ENCODE measurements around the gene MSL1.
A peak's percentile ranks its signal among the peaks of the same experiment; 100 is the strongest.

MSL1 gene

DNA sequence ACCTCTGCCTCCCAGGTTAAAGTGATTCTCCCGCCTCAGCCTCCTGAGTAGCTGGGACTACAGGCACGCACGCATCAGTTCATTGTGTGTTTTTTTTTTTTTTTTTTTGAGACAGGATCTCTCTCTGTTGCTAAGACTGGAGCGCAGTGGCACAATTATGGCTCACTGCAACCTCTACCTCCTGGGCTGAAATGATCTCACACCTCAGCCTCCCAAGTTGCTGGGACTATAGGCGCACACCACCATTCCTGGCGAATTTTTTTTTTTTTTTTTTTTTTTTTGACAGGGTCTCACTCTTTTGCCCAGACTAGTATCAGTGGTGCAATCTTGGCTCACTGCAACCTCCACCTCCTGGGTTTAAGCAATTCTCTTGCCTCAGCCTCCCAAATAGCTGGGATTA lies 37.7 kb downstream of the MSL1 start:
- Mint-ChIP-seq H3K36me3 (peaks cover 1% of the 10 kb centered on the region), H3K27me3 (no peaks in the 10 kb centered on the region), H3K4me3 (no peak overlapping the region), H3K27ac (no peak overlapping the region), H3K4me1 (ENCODE audit: low read depth) (peaks cover 24% of the 10 kb centered on the region), H3K9me3 (ENCODE audit: low read depth) (no peaks in the 10 kb centered on the region)

- no peaks in the 10 kb centered on the region for H3K9me3 Mint-ChIP-seq (ENCODE audit: low read depth)
- H3K27me3 Mint-ChIP-seq: no peaks in the 10 kb centered on the region
- H3K4me1 Mint-ChIP-seq (ENCODE audit: low read depth): peaks cover 4% of the 10 kb centered on the region
- H3K27ac Mint-ChIP-seq: peak overlapping the region; percentile 19
- H3K36me3 Mint-ChIP-seq: peaks cover 4% of the 10 kb centered on the region
- H3K4me3 Mint-ChIP-seq: no peak overlapping the region
These were observed 46.0 kb downstream of the MSL1 start for GRCh38 chr17:40167685-40168261.

- no peaks in the 10 kb centered on the region for H3K9me3 Mint-ChIP-seq (ENCODE audit: low read depth)
These were observed 46.6 kb downstream of the MSL1 start for GRCh38 chr17:40168262-40168832.

GRCh38 chr17:40170325-40170724 lies 48.6 kb downstream of the MSL1 start:
- peaks cover 4% of the 10 kb centered on the region for H3K4me1 Mint-ChIP-seq (ENCODE audit: low read depth)
- no peaks in the 10 kb centered on the region for H3K9me3 Mint-ChIP-seq (ENCODE audit: low read depth)
- H3K27me3 Mint-ChIP-seq: no peaks in the 10 kb centered on the region
- no peak overlapping the region for H3K27ac Mint-ChIP-seq
- H3K4me3 Mint-ChIP-seq: no peak overlapping the region
- H3K36me3 Mint-ChIP-seq: peaks cover 6% of the 10 kb centered on the region

More at GRCh38 chr17:40168262-40168832, 46.6 kb downstream of the MSL1 start:
- H3K4me3 Mint-ChIP-seq: no peak overlapping the region
- H3K27me3 Mint-ChIP-seq: no peaks in the 10 kb centered on the region
- peaks cover 4% of the 10 kb centered on the region for H3K36me3 Mint-ChIP-seq
- H3K27ac Mint-ChIP-seq: peak overlapping the region; percentile 19
- peaks cover 4% of the 10 kb centered on the region for H3K4me1 Mint-ChIP-seq (ENCODE audit: low read depth)

GRCh38 chr17:40171750-40172149 lies 50.0 kb downstream of the MSL1 start:
- peaks cover 2% of the 10 kb centered on the region for H3K4me1 Mint-ChIP-seq (ENCODE audit: low read depth)
- no peak overlapping the region for H3K4me3 Mint-ChIP-seq
- H3K9me3 Mint-ChIP-seq (ENCODE audit: low read depth): no peaks in the 10 kb centered on the region
- peaks cover 9% of the 10 kb centered on the region for H3K36me3 Mint-ChIP-seq
- H3K27me3 Mint-ChIP-seq: no peaks in the 10 kb centered on the region
- H3K27ac Mint-ChIP-seq: no peak overlapping the region

- peak overlapping the region; percentile 10 for H3K27ac Mint-ChIP-seq
- H3K4me3 Mint-ChIP-seq: no peak overlapping the region
- H3K36me3 Mint-ChIP-seq: peaks cover 7% of the 10 kb centered on the region
- peaks cover 7% of the 10 kb centered on the region for H3K4me1 Mint-ChIP-seq (ENCODE audit: low read depth)
- H3K9me3 Mint-ChIP-seq (ENCODE audit: low read depth): no peaks in the 10 kb centered on the region
- no peaks in the 10 kb centered on the region for H3K27me3 Mint-ChIP-seq
These were observed 51.5 kb downstream of the MSL1 start for GRCh38 chr17:40173091-40173777.

GRCh38 chr17:40173778-40174135 lies 52.0 kb downstream of the MSL1 start:
- Mint-ChIP-seq H3K27ac (no peak overlapping the region), H3K9me3 (ENCODE audit: low read depth) (no peaks in the 10 kb centered on the region), H3K27me3 (no peaks in the 10 kb centered on the region), H3K36me3 (peaks cover 7% of the 10 kb centered on the region), H3K4me3 (no peak overlapping the region), H3K4me1 (ENCODE audit: low read depth) (peaks cover 10% of the 10 kb centered on the region)

GRCh38 chr17:40174514-40174913 lies 52.7 kb downstream of the MSL1 start:
- H3K27ac Mint-ChIP-seq: no peak overlapping the region
- H3K27me3 Mint-ChIP-seq: no peaks in the 10 kb centered on the region
- H3K9me3 Mint-ChIP-seq (ENCODE audit: low read depth): no peaks in the 10 kb centered on the region
- H3K36me3 Mint-ChIP-seq: peaks cover 7% of the 10 kb centered on the region
- no peak overlapping the region for H3K4me3 Mint-ChIP-seq
- H3K4me1 Mint-ChIP-seq (ENCODE audit: low read depth): peaks cover 10% of the 10 kb centered on the region

DNA sequence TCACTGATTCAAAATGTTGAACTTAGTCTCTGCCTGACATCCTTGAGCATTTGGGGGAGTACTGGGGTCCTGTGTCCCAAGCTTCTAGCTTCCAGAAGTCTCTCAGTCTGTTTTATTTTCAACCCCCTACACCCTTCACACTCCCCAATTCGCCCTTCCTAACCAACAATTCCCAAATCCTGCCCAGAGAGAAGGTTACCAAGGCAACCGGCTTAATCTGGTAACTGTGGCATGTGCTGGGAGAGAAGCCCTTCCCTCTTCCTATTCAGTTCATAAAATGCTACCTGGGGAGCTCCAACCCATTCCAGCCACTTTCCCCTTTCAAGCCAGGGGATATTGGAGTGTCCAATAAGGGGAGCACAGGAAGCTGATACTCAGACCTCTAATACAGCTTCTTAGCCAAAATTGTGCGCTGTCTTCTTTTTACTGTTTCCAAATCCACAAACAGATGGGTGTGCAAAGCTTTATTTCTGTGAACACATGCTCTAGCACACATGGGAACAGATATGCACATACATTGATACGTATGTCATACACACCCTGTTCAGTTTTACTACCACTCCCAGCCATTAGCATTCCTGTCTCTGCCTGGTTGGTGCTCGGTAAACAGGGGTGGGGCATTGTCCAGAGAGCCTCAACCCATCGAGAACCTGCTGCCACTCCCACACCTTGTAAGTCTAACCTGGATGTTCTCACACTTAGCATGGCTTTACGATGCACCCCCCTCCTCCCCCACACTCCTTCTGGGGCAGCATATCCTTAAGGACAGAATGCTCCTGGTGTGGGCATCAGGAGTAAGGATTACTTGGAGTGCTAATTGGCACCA lies 54.4 kb downstream of the MSL1 start:
- Mint-ChIP-seq H3K27me3 (no peaks in the 10 kb centered on the region), H3K4me3 (no peak overlapping the region), H3K27ac (peak overlapping the region; percentile 23), H3K9me3 (ENCODE audit: low read depth) (no peaks in the 10 kb centered on the region), H3K4me1 (ENCODE audit: low read depth) (peaks cover 10% of the 10 kb centered on the region), H3K36me3 (peaks cover 6% of the 10 kb centered on the region)

GRCh38 chr17:40176754-40177110 lies 55.0 kb downstream of the MSL1 start:
- Mint-ChIP-seq H3K9me3 (ENCODE audit: low read depth) (no peaks in the 10 kb centered on the region), H3K27ac (peak overlapping the region; percentile 77), H3K4me3 (peak overlapping the region; percentile 73), H3K36me3 (peaks cover 6% of the 10 kb centered on the region), H3K27me3 (no peaks in the 10 kb centered on the region), H3K4me1 (ENCODE audit: low read depth) (peaks cover 10% of the 10 kb centered on the region)

GRCh38 chr17:40177275-40177874 lies 55.6 kb downstream of the MSL1 start, which contains the start of gene RAPGEFL1:
RAPGEFL1 (plus strand) TSS chr17:40177470; CDS start chr17:40177862, 392 bp downstream.
- H3K9me3 Mint-ChIP-seq (ENCODE audit: low read depth): no peaks in the 10 kb centered on the region
- H3K27ac Mint-ChIP-seq: peak within 1 kb of the TSS; percentile 77
- peak within 1 kb of the TSS; percentile 73 for H3K4me3 Mint-ChIP-seq
- peaks cover 6% of the 10 kb centered on the region for H3K36me3 Mint-ChIP-seq
- H3K27me3 Mint-ChIP-seq: no peaks in the 10 kb centered on the region
- peaks cover 10% of the 10 kb centered on the region for H3K4me1 Mint-ChIP-seq (ENCODE audit: low read depth)

DNA sequence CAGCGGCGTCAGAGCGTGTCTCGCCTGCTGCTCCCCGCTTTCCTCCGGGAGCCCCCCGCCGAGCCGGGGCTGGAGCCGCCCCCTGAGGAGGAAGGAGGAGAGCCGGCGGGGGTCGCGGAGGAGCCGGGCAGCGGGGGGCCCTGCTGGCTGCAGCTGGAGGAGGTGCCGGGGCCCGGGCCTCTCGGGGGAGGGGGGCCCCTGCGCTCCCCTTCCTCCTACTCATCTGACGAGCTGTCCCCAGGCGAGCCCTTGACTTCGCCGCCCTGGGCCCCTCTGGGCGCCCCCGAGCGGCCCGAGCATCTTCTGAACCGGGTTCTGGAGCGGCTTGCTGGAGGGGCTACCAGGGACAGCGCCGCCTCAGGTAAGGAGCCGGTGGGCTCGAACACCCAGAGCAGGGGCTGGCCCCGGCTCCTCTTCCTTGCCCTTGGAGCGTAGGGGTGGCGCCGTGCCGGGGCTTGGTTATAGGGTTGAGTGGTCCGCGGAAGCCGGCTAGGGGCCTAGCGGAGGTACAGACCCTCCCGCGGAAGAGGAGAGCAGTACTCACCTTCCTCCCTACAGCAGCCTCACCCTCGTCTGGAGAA lies 56.3 kb downstream of the MSL1 start:
- Mint-ChIP-seq H3K4me1 (ENCODE audit: low read depth) (peaks cover 10% of the 10 kb centered on the region), H3K27me3 (no peaks in the 10 kb centered on the region), H3K4me3 (peak overlapping the region; percentile 64), H3K9me3 (ENCODE audit: low read depth) (no peaks in the 10 kb centered on the region), H3K27ac (no peak overlapping the region), H3K36me3 (peaks cover 6% of the 10 kb centered on the region)

DNA sequence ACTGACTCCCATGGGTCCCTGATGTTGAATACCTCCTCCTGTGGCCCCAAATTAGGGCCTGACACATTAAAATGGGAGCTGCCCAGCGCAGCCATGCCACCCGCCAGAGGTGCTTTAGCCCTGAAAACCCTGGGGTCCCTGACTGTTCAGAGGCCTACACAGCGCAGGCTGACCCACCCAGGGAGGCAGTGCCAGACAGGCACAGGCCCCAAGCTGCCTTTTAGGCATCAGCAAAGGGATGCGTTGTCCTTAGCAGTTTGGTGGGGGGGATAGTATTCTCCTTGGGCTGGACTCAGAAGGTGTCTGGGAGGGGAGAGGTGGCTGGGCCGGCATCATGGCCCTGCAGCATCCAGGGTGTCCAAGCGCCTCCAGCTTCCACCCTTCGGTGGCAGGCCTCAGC lies 56.9 kb downstream of the MSL1 start:
- Mint-ChIP-seq H3K36me3 (peaks cover 3% of the 10 kb centered on the region), H3K9me3 (ENCODE audit: low read depth) (no peaks in the 10 kb centered on the region), H3K27ac (peak overlapping the region; percentile 3), H3K4me1 (ENCODE audit: low read depth) (peaks cover 10% of the 10 kb centered on the region), H3K4me3 (peak overlapping the region; percentile 64), H3K27me3 (no peaks in the 10 kb centered on the region)

DNA sequence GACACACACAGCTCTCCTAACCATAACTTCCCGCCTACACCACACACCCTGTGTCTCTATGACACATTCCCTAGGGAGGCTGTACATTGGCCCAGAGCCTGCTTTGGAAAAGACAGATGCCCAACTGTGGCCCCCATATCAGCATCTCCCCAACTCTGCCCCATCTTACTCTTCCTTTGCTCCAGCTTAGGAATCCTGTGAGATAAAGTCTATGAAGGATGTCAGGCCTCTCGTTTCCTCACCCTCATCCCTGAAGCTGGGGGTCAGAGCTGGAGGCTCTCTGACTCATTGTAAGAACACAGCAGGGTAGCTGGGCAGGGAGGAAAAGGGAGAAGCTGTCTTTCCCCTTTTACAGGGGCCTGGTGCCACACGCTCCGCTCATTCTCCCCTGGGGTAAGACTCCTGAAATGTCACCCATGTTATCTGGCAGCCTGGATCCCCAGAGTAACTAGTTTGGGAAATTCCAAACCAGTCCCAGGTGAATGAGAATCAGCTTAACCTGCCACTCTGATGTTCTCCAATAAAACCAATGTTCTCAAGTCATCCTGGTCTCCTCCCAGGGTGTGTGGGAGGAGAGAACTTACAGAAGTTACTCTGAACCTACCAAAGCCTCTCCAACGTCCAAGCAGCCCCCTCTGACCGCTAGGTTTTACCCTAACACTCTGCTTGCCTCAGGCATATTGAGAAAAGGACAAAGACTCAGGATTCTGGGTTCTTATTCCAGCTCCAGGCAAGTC lies 58.3 kb downstream of the MSL1 start:
- Mint-ChIP-seq H3K9me3 (ENCODE audit: low read depth) (no peaks in the 10 kb centered on the region), H3K36me3 (peaks cover 3% of the 10 kb centered on the region), H3K27ac (no peak overlapping the region), H3K4me3 (peak overlapping the region; percentile 9), H3K27me3 (no peaks in the 10 kb centered on the region), H3K4me1 (ENCODE audit: low read depth) (peaks cover 10% of the 10 kb centered on the region)

Measured in activated naive CD8-positive, alpha-beta T cell (primary cell).